HEK293 (cell line): Measurements from ENCODE around the gene ITGAL.

Experiments
- BCL11A ChIP-seq: fragments of 450-650 bp; formaldehyde crosslinking; IDR thresholded peaks from 2 replicates; pipeline ENCODE4 v1.5.1; 2016; ENCODE audit warnings: low read depth, missing biosample characterization, missing genetic modification characterization
- HOXC10 ChIP-seq: sonication (generic); formaldehyde crosslinking; IDR thresholded peaks from 2 replicates; pipeline ENCODE4 v1.8.1; 2023; ENCODE audit warnings: mild to moderate bottlenecking, missing genetic modification reagents
- HOXD13 ChIP-seq: sonication (generic); formaldehyde crosslinking; IDR thresholded peaks from 2 replicates; pipeline ENCODE4 v1.8.0; 2022; ENCODE audit warnings: missing genetic modification reagents, borderline replicate concordance
- INSM2 ChIP-seq: fragments of 450-650 bp; formaldehyde crosslinking; IDR thresholded peaks from 2 replicates; pipeline ENCODE4 v1.5.1; 2016; ENCODE audit warnings: missing biosample characterization, missing genetic modification characterization
- MEIS1 ChIP-seq: sonication (generic); formaldehyde crosslinking; IDR thresholded peaks from 2 replicates; pipeline ENCODE4 v1.8.1; 2022; ENCODE audit warnings: missing genetic modification reagents, mild to moderate bottlenecking, borderline replicate concordance
- PRDM1 ChIP-seq: fragments of 450-650 bp; formaldehyde crosslinking; IDR thresholded peaks from 2 replicates; pipeline ENCODE4; 2016; ENCODE audit warnings: missing biosample characterization, missing genetic modification characterization
- SCRT2 ChIP-seq: fragments of 450-650 bp; formaldehyde crosslinking; IDR thresholded peaks from 2 replicates; pipeline ENCODE4 v1.5.1; 2016; ENCODE audit warnings: missing biosample characterization, missing genetic modification characterization
- TRIM28 ChIP-seq: IDR thresholded peaks from 2 replicates; pipeline ENCODE4 v1.6.1; 2011; ENCODE audit warnings: low read length, control low read depth, borderline replicate concordance
- TSHZ1 ChIP-seq: fragments of 450-650 bp; formaldehyde crosslinking; IDR thresholded peaks from 2 replicates; pipeline ENCODE4 v1.5.1; 2016; ENCODE audit warnings: missing biosample characterization, missing genetic modification characterization, borderline replicate concordance
- YY2 ChIP-seq: fragments of 450-650 bp; formaldehyde crosslinking; IDR thresholded peaks from 2 replicates; pipeline ENCODE4 v1.5.1; 2016; ENCODE audit warnings: missing biosample characterization, missing genetic modification characterization
- ZBTB10 ChIP-seq: fragments of 450-650 bp; formaldehyde crosslinking; IDR thresholded peaks from 2 replicates; pipeline ENCODE4 v1.5.1; 2016; ENCODE audit warnings: missing biosample characterization, missing genetic modification characterization
- ZBTB48 ChIP-seq: fragments of 450-650 bp; formaldehyde crosslinking; IDR thresholded peaks from 2 replicates; pipeline ENCODE4 v1.5.1; 2016; ENCODE audit warnings: missing biosample characterization, missing genetic modification characterization
- ZNF16 ChIP-seq: fragments of 450-650 bp; formaldehyde crosslinking; IDR thresholded peaks from 2 replicates; pipeline ENCODE4 v1.5.1; 2016; ENCODE audit warnings: low read depth, missing biosample characterization, missing genetic modification characterization
- ZNF211 ChIP-seq: fragments of 450-650 bp; formaldehyde crosslinking; IDR thresholded peaks from 2 replicates; pipeline ENCODE4 v1.5.1; 2016; ENCODE audit warnings: low read depth, missing biosample characterization, missing genetic modification characterization
- ZNF248 ChIP-seq: fragments of 450-650 bp; formaldehyde crosslinking; IDR thresholded peaks from 2 replicates; pipeline ENCODE4 v1.5.1; 2017; ENCODE audit warnings: missing biosample characterization, missing genetic modification characterization
- ZNF366 ChIP-seq: fragments of 450-650 bp; formaldehyde crosslinking; conservative IDR thresholded peaks from 2 replicates; pipeline ENCODE4 v1.5.1; 2016; ENCODE audit warnings: missing biosample characterization, missing genetic modification characterization
- ZNF391 ChIP-seq: fragments of 450-650 bp; formaldehyde crosslinking; IDR thresholded peaks from 2 replicates; pipeline ENCODE4 v1.5.1; 2016; ENCODE audit warnings: low read depth, missing biosample characterization, missing genetic modification characterization, borderline replicate concordance
- ZNF48 ChIP-seq: fragments of 450-650 bp; formaldehyde crosslinking; IDR thresholded peaks from 2 replicates; pipeline ENCODE4 v1.5.1; 2016; ENCODE audit warnings: missing biosample characterization, missing genetic modification characterization
- ZNF571 ChIP-seq: fragments of 450-650 bp; formaldehyde crosslinking; IDR thresholded peaks from 2 replicates; pipeline ENCODE4 v1.5.0; 2017; ENCODE audit warnings: missing biosample characterization, missing genetic modification characterization
- ZNF624 ChIP-seq: fragments of 450-650 bp; formaldehyde crosslinking; IDR thresholded peaks from 2 replicates; pipeline ENCODE4 v1.5.1; 2017; ENCODE audit warnings: missing biosample characterization, missing genetic modification characterization
- ZNF777 ChIP-seq: fragments of 450-650 bp; formaldehyde crosslinking; IDR thresholded peaks from 2 replicates; pipeline ENCODE4 v1.5.1; 2017; ENCODE audit warnings: missing biosample characterization, missing genetic modification characterization, borderline replicate concordance
- ZNF843 ChIP-seq: fragments of 450-650 bp; formaldehyde crosslinking; IDR thresholded peaks from 2 replicates; pipeline ENCODE4 v1.5.1; 2016; ENCODE audit warnings: missing biosample characterization, missing genetic modification characterization

The ITGAL gene

GRCh38 chr16:30429678-30430427 is 42.7 kb upstream of the ITGAL start, which contains the start of gene DCTPP1 (continued):
- TF ChIP-seq TSHZ1 (tag by site-specific recombination) (no peak; the same call in 1 of the 2 replicates), PRDM1 (tag by site-specific recombination) (no peak), HOXD13 (CRISPR knock-in tag) (peak; percentile 77; the same call in 1 of the 2 replicates), MEIS1 (CRISPR knock-in tag) (no peak), ZBTB48 (no peak), ZNF48 (tag by site-specific recombination) (no peak), SCRT2 (tag by site-specific recombination) (peak; percentile 86), ZNF16 (tag by site-specific recombination) (no peak), ZNF624 (tag by site-specific recombination) (no peak), BCL11A (tag by site-specific recombination) (no peak), HOXC10 (CRISPR knock-in tag) (no peak), ZNF391 (tag by site-specific recombination) (peak; percentile 92), ZBTB10 (tag by site-specific recombination) (no peak), ZNF366 (peak; percentile 69), YY2 (tag by site-specific recombination) (peak; percentile 65), INSM2 (tag by site-specific recombination) (peak; percentile 73), TRIM28 (peak; percentile 82; the same call in 1 of the 2 replicates), ZNF211 (tag by site-specific recombination) (no peak), ZNF843 (tag by site-specific recombination) (peak; percentile 63), ZNF248 (tag by site-specific recombination) (no peak), ZNF571 (tag by site-specific recombination) (no peak), ZNF777 (tag by site-specific recombination) (0 out of 2 replicates have a peak, but pooled peaks have one; percentile 25)
